HCT116 (cell line): Measurements from ENCODE around the gene IL17RE. TPM values are rescaled to one million over a fixed set of nuclear protein-coding genes. Genes with fewer than 3 reads are reported as not detected.

Source experiments
- ATAC-seq: fragments of 200-7000 bp; cut with Tn5 transposase; 2 replicates; pipeline ENCODE4 v1.9.1; 2020; ENCODE audit warnings: mild to moderate bottlenecking, moderate library complexity
- BruUV-seq: library from RNA; stranded (reverse); fragments of 400-500 nt; replicated peaks from 2 replicates; lab custom pipeline; 2021; lab: Mats Ljungman, UMichigan
- CTCF ChIA-PET: fragments of 300-600 bp; sonication (Branson Sonifier 250); formaldehyde crosslinking; loops from one replicate; lab custom pipeline; 2021; ENCODE audit warnings: antibody characterized with exemption; lab: Charles Lee
- POLR2A ChIA-PET: fragments of 300-600, 350-600 bp; sonication (Branson Sonifier 250); formaldehyde crosslinking; loops from one replicate; lab custom pipeline; 2021; ENCODE audit warnings: antibody characterized with exemption; lab: Charles Lee
- RAD21 ChIA-PET, 2 experiments: fragments of 300-600 bp; sonication (Branson Sonifier 250); formaldehyde crosslinking; loops; one replicate each; lab custom pipeline; 2023; ENCODE audit warnings: low total read pairs in 2 of 2; ENCODE audit not compliant: uncharacterized antibody in 2 of 2, unreplicated experiment in 2 of 2, low non-redundant PET in 1 of 2; lab: Charles Lee
- DNase-seq: peaks from one replicate; pipeline ENCODE4 v3.0.0-alpha.2; 2010; ENCODE audit warnings: low read depth, low spot score
- H2AFZ ChIP-seq: fragments of 200-600 bp; shearing (Covaris generic), sonication (generic); 2 replicates; pipeline ENCODE4 v1.6.1; 2017; ENCODE audit warnings: low read depth, mixed run types, mixed read lengths, antibody characterized with exemption, low read length; ENCODE audit not compliant: poor library complexity, severe bottlenecking
- H3K27ac ChIP-seq: 2 replicates; pipeline ENCODE4 v1.5.1; 2012; ENCODE audit warnings: low read depth, low read length
- H3K27me3 ChIP-seq: fragments of 200-600 bp; sonication (generic); 2 replicates; pipeline ENCODE4 v1.6.1; 2016; ENCODE audit warnings: mixed run types, low read length, mixed read lengths; ENCODE audit not compliant: insufficient read depth
- H3K36me3 ChIP-seq, 2 experiments: fragments of 200-500 bp in 1 of 2; fragments of 200-600 bp in 1 of 2; sonication (Bioruptor generic) in 1 of 2; sonication (generic) in 1 of 2; 2 replicates each; pipeline versions ENCODE4 v1.5.1 to v1.6.1; 2014 to 2016; ENCODE audit warnings: low read length in 2 of 2, inconsistent platforms in 1 of 2, mixed read lengths in 1 of 2, mixed run types in 1 of 2; ENCODE audit not compliant: insufficient read depth in 2 of 2, control insufficient read depth in 1 of 2
- H3K4me1 ChIP-seq, 2 experiments: fragments of 200-600 bp in 1 of 2; sonication (generic) in 1 of 2; 2 replicates each; pipeline versions ENCODE4 v1.5.1 to v1.6.1; 2012 to 2017; ENCODE audit warnings: low read length in 2 of 2, inconsistent platforms in 1 of 2, mild to moderate bottlenecking in 1 of 2, mixed read lengths in 1 of 2, mixed run types in 1 of 2, moderate library complexity in 1 of 2; ENCODE audit not compliant: insufficient read depth in 2 of 2, control insufficient read depth in 1 of 2
- H3K4me2 ChIP-seq: fragments of 200-600 bp; sonication (generic); 2 replicates; pipeline ENCODE4 v1.6.1; 2017; ENCODE audit warnings: mixed run types, low read length, mixed read lengths
- H3K4me3 ChIP-seq, 2 experiments: fragments of 200-600 bp in 1 of 2; sonication (generic) in 1 of 2; replicated peaks in 1 of 2; 2 replicates each; pipeline ENCODE4 v1.5.1; 2011 to 2016; ENCODE audit warnings: low read length in 2 of 2, control low read depth in 1 of 2, low read depth in 1 of 2, mild to moderate bottlenecking in 1 of 2, mixed read lengths in 1 of 2, mixed run types in 1 of 2
- H3K79me2 ChIP-seq: fragments of 200-600 bp; sonication (generic); 2 replicates; pipeline ENCODE4 v1.6.1; 2017; ENCODE audit warnings: mild to moderate bottlenecking, mixed run types, low read length, moderate library complexity, mixed read lengths; ENCODE audit not compliant: insufficient read depth
- H3K9ac ChIP-seq: fragments of 200-600 bp; sonication (generic); 2 replicates; pipeline ENCODE4 v1.6.1; 2016; ENCODE audit warnings: low read length, mixed read lengths
- H3K9me2 ChIP-seq: fragments of 200-600 bp; sonication (generic), shearing (Covaris generic); 2 replicates; pipeline ENCODE4 v1.6.1; 2017; ENCODE audit warnings: mixed run types, mild to moderate bottlenecking, moderate library complexity; ENCODE audit not compliant: insufficient read depth
- H3K9me3 ChIP-seq, 2 experiments: fragments of 200-500 bp in 1 of 2; fragments of 200-600 bp in 1 of 2; sonication (Bioruptor generic) in 1 of 2; sonication (generic) in 1 of 2; 2 replicates each; pipeline ENCODE4 v1.6.1; 2014 to 2017; ENCODE audit warnings: low read length in 2 of 2, mixed read lengths in 2 of 2, inconsistent platforms in 1 of 2, low read depth in 1 of 2, mild to moderate bottlenecking in 1 of 2, mixed run types in 1 of 2, moderate library complexity in 1 of 2; ENCODE audit not compliant: control insufficient read depth in 1 of 2, insufficient read depth in 1 of 2
- H4K20me1 ChIP-seq: fragments of 200-600 bp; sonication (generic), shearing (Covaris generic); 2 replicates; pipeline ENCODE4 v1.6.1; 2017; ENCODE audit warnings: mixed run types, mild to moderate bottlenecking, moderate library complexity; ENCODE audit not compliant: insufficient read depth
- CEBPB ChIP-seq: IDR thresholded peaks from 2 replicates; pipeline ENCODE4 v1.6.1; 2012; ENCODE audit warnings: low read depth
- EGR1 ChIP-seq: IDR thresholded peaks from 2 replicates; pipeline ENCODE4 v1.6.1; 2012; ENCODE audit warnings: low read depth
- FOSL1 ChIP-seq: IDR thresholded peaks from 2 replicates; pipeline ENCODE4 v1.6.1; 2012; ENCODE audit warnings: low read depth
- JUND ChIP-seq: IDR thresholded peaks from 2 replicates; pipeline ENCODE4 v1.6.1; 2012
- RAD21 ChIP-seq: IDR thresholded peaks from 2 replicates; pipeline ENCODE4 v1.6.1; 2012; ENCODE audit warnings: low read depth, mild to moderate bottlenecking
- SIN3A ChIP-seq: IDR thresholded peaks from 2 replicates; pipeline ENCODE4 v1.6.1; 2012; ENCODE audit warnings: low read depth
- SP1 ChIP-seq: IDR thresholded peaks from 2 replicates; pipeline ENCODE4 v1.6.1; 2012; ENCODE audit warnings: low read depth
- SRF ChIP-seq: IDR thresholded peaks from 2 replicates; pipeline ENCODE4 v1.6.1; 2012; ENCODE audit warnings: low read depth
- YY1 ChIP-seq: IDR thresholded peaks from 2 replicates; pipeline ENCODE4 v1.6.1; 2011; ENCODE audit warnings: low read length, low read depth, moderate library complexity, mild to moderate bottlenecking; ENCODE audit not compliant: insufficient replicate concordance; ENCODE audit errors: extremely low read depth
- intact Hi-C: fragments of 100-400 bp; cut with micrococcal nuclease; formaldehyde crosslinking; loops from 2 replicates; pipeline ENCODE4 v1.10.0; 2022
- total RNA-seq: library from RNA; stranded (reverse); gene quantifications from one replicate; pipeline ENCODE4 v1.2.1, GENCODE V29; 2021; ENCODE audit not compliant: unreplicated experiment
- TF ChIP-seq, protein P1 (sequence below), 3 experiments: fragments of 200-600 bp in 1 of 3; sonication (generic) in 1 of 3; IDR thresholded peaks in 2 of 3; conservative IDR thresholded peaks in 1 of 3; 2 replicates each; pipeline ENCODE4 v1.5.1; 2012 to 2017; ENCODE audit warnings: low read depth in 2 of 3, low read length in 2 of 3, antibody characterized with exemption in 1 of 3, borderline replicate concordance in 1 of 3, control low read depth in 1 of 3, mild to moderate bottlenecking in 1 of 3, mixed read lengths in 1 of 3, mixed run types in 1 of 3, moderate library complexity in 1 of 3; ENCODE audit not compliant: insufficient read depth in 1 of 3
- TF ChIP-seq, protein P2 (sequence below): IDR thresholded peaks from 2 replicates; pipeline ENCODE4 v1.6.1; 2011; ENCODE audit warnings: mild to moderate bottlenecking, low read length, moderate library complexity; ENCODE audit not compliant: insufficient replicate concordance; ENCODE audit errors: extremely low read depth
- TF ChIP-seq, protein P3 (sequence below): IDR thresholded peaks from 2 replicates; pipeline ENCODE4 v1.6.1; 2012; ENCODE audit warnings: low read depth
- TF ChIP-seq, protein P4 (sequence below): IDR thresholded peaks from 2 replicates; pipeline ENCODE4 v1.6.1; 2012
- TF ChIP-seq, protein P5 (sequence below): IDR thresholded peaks from 2 replicates; pipeline ENCODE4 v1.6.1; 2012

IL17RE gene
- total RNA-seq, 1 experiment from 2014 or later, result 14.3 TPM

DNA sequence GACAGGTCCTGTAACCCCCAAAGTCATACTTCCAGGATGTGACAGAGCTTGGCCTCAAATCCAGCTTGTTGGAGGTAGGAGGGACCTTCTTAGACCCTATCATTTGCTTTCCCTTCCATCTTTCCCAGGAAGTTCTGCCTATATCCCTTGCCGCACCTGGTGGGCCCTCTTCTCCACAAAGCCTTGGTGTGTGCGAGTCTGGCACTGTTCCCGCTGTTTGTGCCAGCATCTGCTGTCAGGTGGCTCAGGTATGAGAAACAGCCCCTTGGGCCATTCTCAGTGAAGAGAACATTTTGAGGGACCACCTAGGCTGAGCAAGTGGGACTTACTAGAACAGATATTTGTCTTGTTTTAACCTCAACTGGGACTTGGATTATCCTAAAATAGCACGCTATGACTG, 1.3 kb downstream of the IL17RE start (continued):
- TF ChIP-seq, protein P1, sequence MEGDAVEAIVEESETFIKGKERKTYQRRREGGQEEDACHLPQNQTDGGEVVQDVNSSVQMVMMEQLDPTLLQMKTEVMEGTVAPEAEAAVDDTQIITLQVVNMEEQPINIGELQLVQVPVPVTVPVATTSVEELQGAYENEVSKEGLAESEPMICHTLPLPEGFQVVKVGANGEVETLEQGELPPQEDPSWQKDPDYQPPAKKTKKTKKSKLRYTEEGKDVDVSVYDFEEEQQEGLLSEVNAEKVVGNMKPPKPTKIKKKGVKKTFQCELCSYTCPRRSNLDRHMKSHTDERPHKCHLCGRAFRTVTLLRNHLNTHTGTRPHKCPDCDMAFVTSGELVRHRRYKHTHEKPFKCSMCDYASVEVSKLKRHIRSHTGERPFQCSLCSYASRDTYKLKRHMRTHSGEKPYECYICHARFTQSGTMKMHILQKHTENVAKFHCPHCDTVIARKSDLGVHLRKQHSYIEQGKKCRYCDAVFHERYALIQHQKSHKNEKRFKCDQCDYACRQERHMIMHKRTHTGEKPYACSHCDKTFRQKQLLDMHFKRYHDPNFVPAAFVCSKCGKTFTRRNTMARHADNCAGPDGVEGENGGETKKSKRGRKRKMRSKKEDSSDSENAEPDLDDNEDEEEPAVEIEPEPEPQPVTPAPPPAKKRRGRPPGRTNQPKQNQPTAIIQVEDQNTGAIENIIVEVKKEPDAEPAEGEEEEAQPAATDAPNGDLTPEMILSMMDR (IDR thresholded peaks at IDR 0.05 in 2 of 3, conservative IDR thresholded peaks at IDR 0.05 in 1 of 3; ENCODE audit: borderline replicate concordance in 1 of 3, insufficient read depth in 1 of 3, low read depth in 2 of 3, low read length in 2 of 3), result no peak
- TF ChIP-seq, protein P2, sequence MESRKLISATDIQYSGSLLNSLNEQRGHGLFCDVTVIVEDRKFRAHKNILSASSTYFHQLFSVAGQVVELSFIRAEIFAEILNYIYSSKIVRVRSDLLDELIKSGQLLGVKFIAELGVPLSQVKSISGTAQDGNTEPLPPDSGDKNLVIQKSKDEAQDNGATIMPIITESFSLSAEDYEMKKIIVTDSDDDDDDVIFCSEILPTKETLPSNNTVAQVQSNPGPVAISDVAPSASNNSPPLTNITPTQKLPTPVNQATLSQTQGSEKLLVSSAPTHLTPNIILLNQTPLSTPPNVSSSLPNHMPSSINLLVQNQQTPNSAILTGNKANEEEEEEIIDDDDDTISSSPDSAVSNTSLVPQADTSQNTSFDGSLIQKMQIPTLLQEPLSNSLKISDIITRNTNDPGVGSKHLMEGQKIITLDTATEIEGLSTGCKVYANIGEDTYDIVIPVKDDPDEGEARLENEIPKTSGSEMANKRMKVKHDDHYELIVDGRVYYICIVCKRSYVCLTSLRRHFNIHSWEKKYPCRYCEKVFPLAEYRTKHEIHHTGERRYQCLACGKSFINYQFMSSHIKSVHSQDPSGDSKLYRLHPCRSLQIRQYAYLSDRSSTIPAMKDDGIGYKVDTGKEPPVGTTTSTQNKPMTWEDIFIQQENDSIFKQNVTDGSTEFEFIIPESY, result no peak
- TF ChIP-seq RAD21 (no peak), EGR1 (no peak)

DNA sequence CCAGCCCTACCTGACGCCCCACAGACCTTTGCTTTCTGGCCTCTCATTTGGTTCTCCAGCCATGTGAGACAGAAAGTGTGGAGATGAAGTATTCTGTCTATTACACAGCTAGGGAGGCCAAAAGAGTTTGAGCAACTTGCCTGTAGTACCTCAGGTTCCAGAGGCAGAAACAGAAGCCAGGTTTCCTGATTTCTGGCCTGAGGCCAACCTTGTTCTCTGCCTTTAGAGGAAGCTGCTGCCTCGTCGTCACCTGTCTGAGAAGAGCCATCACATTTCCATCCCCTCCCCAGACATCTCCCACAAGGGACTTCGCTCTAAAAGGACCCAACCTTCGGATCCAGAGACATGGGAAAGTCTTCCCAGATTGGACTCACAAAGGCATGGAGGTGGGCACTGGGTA, 3.8 kb downstream of the IL17RE start:
- ChIA-PET CTCF (no interaction called here), POLR2A (no interaction called here)

More for the DNA sequence above, 3.8 kb downstream of the IL17RE start:
- Histone ChIP-seq H3K27ac (no peak overlapping the region), H3K9me3 (no peaks in the 10 kb centered on the region), H3K36me3 (peaks cover 0 to 3% of the 10 kb centered on the region in 2 experiments; a peak in 2 of 4 replicates), H3K79me2 (no peaks in the 10 kb centered on the region), H4K20me1 (no peaks in the 10 kb centered on the region), H2AFZ (no peak overlapping the region), H3K4me2 (no peak overlapping the region), H3K4me3 (no peak overlapping the region), H3K4me1 (peaks cover 11 to 23% of the 10 kb centered on the region in 2 experiments; a peak in 3 of 4 replicates), H3K9ac (no peak overlapping the region), H3K27me3 (no peaks in the 10 kb centered on the region), H3K9me2 (no peaks in the 10 kb centered on the region)
- intact Hi-C loops, result no loop called here
- RAD21 ChIA-PET, result no interaction called here
- BruUV-seq, result no TSS peak
- ATAC-seq (no peak), DNase-seq (no peak)
- TF ChIP-seq FOSL1 (no peak), SIN3A (no peak), SP1 (no peak), RAD21 (no peak), JUND (no peak), YY1 (no peak), CEBPB (no peak), EGR1 (no peak), SRF (no peak)
- TF ChIP-seq, protein P3, sequence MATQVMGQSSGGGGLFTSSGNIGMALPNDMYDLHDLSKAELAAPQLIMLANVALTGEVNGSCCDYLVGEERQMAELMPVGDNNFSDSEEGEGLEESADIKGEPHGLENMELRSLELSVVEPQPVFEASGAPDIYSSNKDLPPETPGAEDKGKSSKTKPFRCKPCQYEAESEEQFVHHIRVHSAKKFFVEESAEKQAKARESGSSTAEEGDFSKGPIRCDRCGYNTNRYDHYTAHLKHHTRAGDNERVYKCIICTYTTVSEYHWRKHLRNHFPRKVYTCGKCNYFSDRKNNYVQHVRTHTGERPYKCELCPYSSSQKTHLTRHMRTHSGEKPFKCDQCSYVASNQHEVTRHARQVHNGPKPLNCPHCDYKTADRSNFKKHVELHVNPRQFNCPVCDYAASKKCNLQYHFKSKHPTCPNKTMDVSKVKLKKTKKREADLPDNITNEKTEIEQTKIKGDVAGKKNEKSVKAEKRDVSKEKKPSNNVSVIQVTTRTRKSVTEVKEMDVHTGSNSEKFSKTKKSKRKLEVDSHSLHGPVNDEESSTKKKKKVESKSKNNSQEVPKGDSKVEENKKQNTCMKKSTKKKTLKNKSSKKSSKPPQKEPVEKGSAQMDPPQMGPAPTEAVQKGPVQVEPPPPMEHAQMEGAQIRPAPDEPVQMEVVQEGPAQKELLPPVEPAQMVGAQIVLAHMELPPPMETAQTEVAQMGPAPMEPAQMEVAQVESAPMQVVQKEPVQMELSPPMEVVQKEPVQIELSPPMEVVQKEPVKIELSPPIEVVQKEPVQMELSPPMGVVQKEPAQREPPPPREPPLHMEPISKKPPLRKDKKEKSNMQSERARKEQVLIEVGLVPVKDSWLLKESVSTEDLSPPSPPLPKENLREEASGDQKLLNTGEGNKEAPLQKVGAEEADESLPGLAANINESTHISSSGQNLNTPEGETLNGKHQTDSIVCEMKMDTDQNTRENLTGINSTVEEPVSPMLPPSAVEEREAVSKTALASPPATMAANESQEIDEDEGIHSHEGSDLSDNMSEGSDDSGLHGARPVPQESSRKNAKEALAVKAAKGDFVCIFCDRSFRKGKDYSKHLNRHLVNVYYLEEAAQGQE, result no peak
- TF ChIP-seq, protein P4, sequence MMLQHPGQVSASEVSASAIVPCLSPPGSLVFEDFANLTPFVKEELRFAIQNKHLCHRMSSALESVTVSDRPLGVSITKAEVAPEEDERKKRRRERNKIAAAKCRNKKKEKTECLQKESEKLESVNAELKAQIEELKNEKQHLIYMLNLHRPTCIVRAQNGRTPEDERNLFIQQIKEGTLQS, result no peak
- TF ChIP-seq, protein P5, sequence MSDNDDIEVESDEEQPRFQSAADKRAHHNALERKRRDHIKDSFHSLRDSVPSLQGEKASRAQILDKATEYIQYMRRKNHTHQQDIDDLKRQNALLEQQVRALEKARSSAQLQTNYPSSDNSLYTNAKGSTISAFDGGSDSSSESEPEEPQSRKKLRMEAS, result no peak
